ENCODE data around the gene OTOP2. TPM values are rescaled to one million over a fixed set of nuclear protein-coding genes. Genes with fewer than 3 reads are reported as not detected.

The OTOP2 gene
- total RNA-seq, 1 experiment from 2014 or later: 0.11 TPM

DNA sequence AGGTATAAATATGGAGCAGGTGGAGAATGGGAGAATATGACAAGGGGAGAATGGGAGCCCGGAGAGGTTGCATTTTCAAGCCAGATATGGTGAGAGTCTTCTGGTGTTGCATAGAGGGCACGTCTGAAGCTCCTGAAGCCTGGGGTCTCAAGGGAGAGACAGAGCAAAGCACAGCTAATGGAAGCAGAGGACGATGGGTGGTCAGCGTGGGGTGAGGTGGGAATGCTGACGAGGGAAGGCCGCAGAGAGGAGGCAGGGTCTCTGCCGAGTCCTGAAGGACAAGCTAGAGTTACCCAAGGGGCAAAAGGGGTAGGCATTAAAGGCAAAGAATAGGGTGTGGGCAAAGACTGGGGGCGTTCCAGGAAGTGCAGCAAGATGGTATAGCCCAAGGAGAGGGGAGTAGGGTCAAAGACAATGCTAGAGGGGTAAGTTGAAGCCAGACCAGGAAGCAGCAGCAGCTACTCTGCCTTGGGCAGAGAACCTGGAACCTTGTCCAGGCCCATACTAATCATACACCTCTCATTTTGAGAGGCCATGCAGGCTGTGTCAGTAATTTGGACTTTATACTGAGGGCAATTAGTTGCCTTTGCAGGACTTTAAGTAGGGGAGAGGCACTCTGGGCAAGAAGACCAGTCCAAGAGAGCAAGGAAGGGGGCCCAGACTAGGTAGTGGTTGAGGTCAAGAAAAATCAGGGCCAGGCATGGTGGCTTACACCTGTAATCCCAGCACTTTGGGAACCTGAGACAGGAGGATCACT, 14.3 kb downstream of the OTOP2 start:
- Histone ChIP-seq H3K14ac (ENCODE audit: insufficient read depth, low read length) (no peak overlapping the region), H2AK5ac (ENCODE audit: insufficient read length, low read length) (no peak overlapping the region), H3K27me3 (ENCODE audit: insufficient read depth, low read length) (peaks cover 32% of the 10 kb centered on the region), H4K91ac (ENCODE audit: insufficient read length, low read depth, low read length) (no peak overlapping the region), H3K18ac (ENCODE audit: insufficient read length, low read depth, low read length) (no peak overlapping the region), H3K9me3 (ENCODE audit: control insufficient read depth, low read depth, low read length) (no peaks in the 10 kb centered on the region), H4K8ac (replicated peaks; ENCODE audit: insufficient read length, low read depth, low read length) (no peak overlapping the region), H4K20me1 (ENCODE audit: control insufficient read depth, insufficient read depth, insufficient read length) (no peaks in the 10 kb centered on the region), H3K23me2 (ENCODE audit: insufficient read length, low read depth, low read length, poor library complexity, severe bottlenecking) (peaks cover 14% of the 10 kb centered on the region), H2BK120ac (ENCODE audit: low read depth, low read length, poor library complexity, severe bottlenecking) (no peak overlapping the region), H2BK15ac (ENCODE audit: low read depth, low read length) (no peak overlapping the region), H3K27ac (ENCODE audit: insufficient read length, low read depth, low read length) (no peak overlapping the region), H3K23ac (ENCODE audit: insufficient read length, low read depth, low read length) (no peak overlapping the region), H2BK12ac (ENCODE audit: insufficient read length, low read depth, low read length) (no peak overlapping the region), H3K4me1 (ENCODE audit: insufficient read depth, low read length) (no peaks in the 10 kb centered on the region; the same call in 1 of the 2 replicates), H3K56ac (ENCODE audit: insufficient read length, low read depth, low read length) (no peak overlapping the region), H3K79me2 (ENCODE audit: insufficient read depth, low read length) (no peaks in the 10 kb centered on the region), H3T11ph (ENCODE audit: low read length) (no peak overlapping the region), H2AFZ (ENCODE audit: low read length) (no peak overlapping the region), H3K4me2 (ENCODE audit: insufficient read depth, insufficient read length, low read length) (no peak overlapping the region), H2BK5ac (ENCODE audit: insufficient read length, low read length) (no peak overlapping the region), H3K9ac (ENCODE audit: extremely low read depth, insufficient read length, low read length) (no peak overlapping the region), H3K4ac (ENCODE audit: low read depth, low read length) (no peak overlapping the region), H2BK20ac (ENCODE audit: low read depth, low read length, poor library complexity, severe bottlenecking) (no peak overlapping the region), H3K79me1 (ENCODE audit: insufficient read depth, low read depth, low read length, poor library complexity, severe bottlenecking) (no peaks in the 10 kb centered on the region), H4K5ac (ENCODE audit: insufficient read length, low read depth, low read length) (no peak overlapping the region)
- DNase-seq: no peak
- Mint-ChIP-seq H3K36me3 (ENCODE audit: insufficient read depth in 1 of 3, low read depth in 3 of 3) (no peaks in the 10 kb centered on the region), H3K4me3 (no peak overlapping the region), H3K27me3 (ENCODE audit: low read depth) (peaks cover 86% of the 10 kb centered on the region), H3K27ac (no peak overlapping the region; a peak in 1 of 7 replicates), H3K4me1 (peaks cover 8 to 19% of the 10 kb centered on the region in 2 experiments), H3K9me3 (no peaks in the 10 kb centered on the region; a peak in 2 of 5 replicates)
- TF ChIP-seq, protein P1, sequence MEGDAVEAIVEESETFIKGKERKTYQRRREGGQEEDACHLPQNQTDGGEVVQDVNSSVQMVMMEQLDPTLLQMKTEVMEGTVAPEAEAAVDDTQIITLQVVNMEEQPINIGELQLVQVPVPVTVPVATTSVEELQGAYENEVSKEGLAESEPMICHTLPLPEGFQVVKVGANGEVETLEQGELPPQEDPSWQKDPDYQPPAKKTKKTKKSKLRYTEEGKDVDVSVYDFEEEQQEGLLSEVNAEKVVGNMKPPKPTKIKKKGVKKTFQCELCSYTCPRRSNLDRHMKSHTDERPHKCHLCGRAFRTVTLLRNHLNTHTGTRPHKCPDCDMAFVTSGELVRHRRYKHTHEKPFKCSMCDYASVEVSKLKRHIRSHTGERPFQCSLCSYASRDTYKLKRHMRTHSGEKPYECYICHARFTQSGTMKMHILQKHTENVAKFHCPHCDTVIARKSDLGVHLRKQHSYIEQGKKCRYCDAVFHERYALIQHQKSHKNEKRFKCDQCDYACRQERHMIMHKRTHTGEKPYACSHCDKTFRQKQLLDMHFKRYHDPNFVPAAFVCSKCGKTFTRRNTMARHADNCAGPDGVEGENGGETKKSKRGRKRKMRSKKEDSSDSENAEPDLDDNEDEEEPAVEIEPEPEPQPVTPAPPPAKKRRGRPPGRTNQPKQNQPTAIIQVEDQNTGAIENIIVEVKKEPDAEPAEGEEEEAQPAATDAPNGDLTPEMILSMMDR (conservative IDR thresholded peaks at IDR 0.05): no peak
- WGBS (ENCODE audit: extremely low coverage, insufficient read length, low lambda C conversion rate): no CpG with 5 or more reads among the region's 8 CpGs

Measured in H9 (cell line).